ENCODE data around the gene KCTD10. TPM values are rescaled to one million over a fixed set of nuclear protein-coding genes. Genes with fewer than 3 reads are reported as not detected.

Gene KCTD10
- total and polyA plus RNA-seq, 7 donors, result 7.4 to 21.8 (median 16.0) TPM

- WGBS, 3 donors, result 70 to 78% (median 75%) methylated on average over 4 of the region's 4 CpGs
- no peak for ATAC-seq
- H3K27ac ChIP-seq, result no peak overlapping the region
- H3K27me3 ChIP-seq (ENCODE audit: insufficient read depth in 3 of 3, low read length in 2 of 3), result no peaks in the 10 kb centered on the region
- DNase-seq, result no peak
- intact Hi-C loops (cut with DNase I), result no loop called here
- H3K4me1 ChIP-seq, result no peaks in the 10 kb centered on the region
- no peak overlapping the region for H3K4me3 ChIP-seq
- no peak for TF ChIP-seq CTCF (IDR thresholded peaks at IDR 0.05)
- H3K36me3 ChIP-seq (ENCODE audit: insufficient read depth in 1 of 2, low read depth in 1 of 2), result peaks cover 11 to 91% of the 10 kb centered on the region in 2 donors
- H3K9me3 ChIP-seq, result no peaks in the 10 kb centered on the region
Measured at GRCh38 chr12:109450980-109451379, 26.1 kb downstream of the KCTD10 start.

GRCh38 chr12:109449845-109450532 is 27.1 kb downstream of the KCTD10 start:
- Histone ChIP-seq H3K36me3 (ENCODE audit: insufficient read depth in 1 of 2, low read depth in 1 of 2) (peaks cover 11 to 91% of the 10 kb centered on the region in 2 donors), H3K27me3 (ENCODE audit: insufficient read depth in 3 of 3, low read length in 2 of 3) (no peaks in the 10 kb centered on the region), H3K4me1 (no peaks in the 10 kb centered on the region), H3K27ac (no peak overlapping the region), H3K9me3 (no peaks in the 10 kb centered on the region), H3K4me3 (no peak overlapping the region)
- intact Hi-C loops (cut with DNase I), result no loop called here
- no peak for TF ChIP-seq CTCF (IDR thresholded peaks at IDR 0.05)
- 84 to 89% (median 86%) methylated on average over 16 of the region's 16 CpGs for WGBS, 3 donors
- ATAC-seq (no peak), DNase-seq (no peak)

GRCh38 chr12:109448707-109449390 is 28.3 kb downstream of the KCTD10 start:
- Histone ChIP-seq H3K27ac (no peak overlapping the region), H3K4me1 (no peaks in the 10 kb centered on the region), H3K9me3 (no peaks in the 10 kb centered on the region), H3K27me3 (ENCODE audit: insufficient read depth in 3 of 3, low read length in 2 of 3) (no peaks in the 10 kb centered on the region), H3K36me3 (ENCODE audit: insufficient read depth in 1 of 2, low read depth in 1 of 2) (peaks cover 9 to 82% of the 10 kb centered on the region in 2 donors), H3K4me3 (no peak overlapping the region)
- DNase-seq (no peak), ATAC-seq (no peak)
- 78 to 91% (median 89%) methylated on average over 8 of the region's 8 CpGs for WGBS, 3 donors
- intact Hi-C loops (cut with DNase I), result no loop called here
- TF ChIP-seq CTCF (IDR thresholded peaks at IDR 0.05), result no peak

GRCh38 chr12:109448272-109448671 is 28.8 kb downstream of the KCTD10 start:
- H3K36me3 ChIP-seq (ENCODE audit: insufficient read depth in 1 of 2, low read depth in 1 of 2), result peaks cover 9 to 76% of the 10 kb centered on the region in 2 donors
- no peaks in the 10 kb centered on the region for H3K4me1 ChIP-seq
- DNase-seq, result no peak
- no peak for ATAC-seq
- no peak overlapping the region for H3K4me3 ChIP-seq
- no peak overlapping the region for H3K27ac ChIP-seq
- no peaks in the 10 kb centered on the region for H3K9me3 ChIP-seq
- no peak for TF ChIP-seq CTCF (IDR thresholded peaks at IDR 0.05)
- no peaks in the 10 kb centered on the region for H3K27me3 ChIP-seq (ENCODE audit: insufficient read depth in 3 of 3, low read length in 2 of 3)
- WGBS, 3 donors, result 67 to 79% (median 71%) methylated on average over 5 of the region's 5 CpGs
- intact Hi-C loops (cut with DNase I), result no loop called here
